OCI-LY1 (cell line): Measurements from ENCODE around the gene HEG1.

Experiments used
- H2AFZ ChIP-seq: fragments of 200-600 bp; sonication (generic), shearing (Covaris generic); 2 replicates; pipeline ENCODE4 v1.6.0; 2014; ENCODE audit warnings: antibody characterized with exemption, mild to moderate bottlenecking, low read length
- H3F3A ChIP-seq: fragments of 200-600 bp; sonication (generic), shearing (Covaris generic); 2 replicates; pipeline ENCODE4 v1.6.0; 2014; ENCODE audit warnings: mild to moderate bottlenecking, antibody characterized with exemption, low read length, moderate library complexity; ENCODE audit not compliant: insufficient read depth
- H3K27ac ChIP-seq: fragments of 200-600 bp; sonication (generic); 2 replicates; pipeline ENCODE4 v1.5.1; 2014; ENCODE audit warnings: low read length, mixed run types, mild to moderate bottlenecking, low read depth; ENCODE audit not compliant: poor library complexity, severe bottlenecking
- H3K27me3 ChIP-seq: fragments of 200-600 bp; sonication (generic); 2 replicates; pipeline ENCODE4 v1.6.0; 2014; ENCODE audit warnings: antibody characterized with exemption, mild to moderate bottlenecking, low read length, moderate library complexity; ENCODE audit not compliant: insufficient read depth
- H3K36me3 ChIP-seq: fragments of 200-600 bp; sonication (generic); 2 replicates; pipeline ENCODE4 v1.6.1; 2014; ENCODE audit warnings: mild to moderate bottlenecking, antibody characterized with exemption, low read length, moderate library complexity, mixed read lengths; ENCODE audit not compliant: insufficient read depth
- H3K4me1 ChIP-seq: fragments of 200-600 bp; sonication (generic); 2 replicates; pipeline ENCODE4 v1.5.1; 2014; ENCODE audit warnings: mild to moderate bottlenecking, low read length, moderate library complexity; ENCODE audit not compliant: insufficient read depth, severe bottlenecking
- H3K4me2 ChIP-seq: fragments of 200-600 bp; sonication (generic), shearing (Covaris generic); 2 replicates; pipeline ENCODE4 v1.6.1; 2014; ENCODE audit warnings: low read length
- H3K4me3 ChIP-seq: fragments of 200-600 bp; sonication (generic); 2 replicates; pipeline ENCODE4 v1.5.1; 2014; ENCODE audit warnings: low read length, low read depth, mild to moderate bottlenecking, mixed read lengths; ENCODE audit not compliant: poor library complexity, severe bottlenecking
- H3K79me2 ChIP-seq: fragments of 200-600 bp; shearing (Covaris generic); 2 replicates; pipeline ENCODE4 v1.6.1; 2016; ENCODE audit warnings: mixed run types, low read length, mixed read lengths; ENCODE audit not compliant: insufficient read depth
- H3K9ac ChIP-seq: fragments of 200-600 bp; sonication (generic), shearing (Covaris generic); 2 replicates; pipeline ENCODE4 v1.6.1; 2014; ENCODE audit warnings: mild to moderate bottlenecking, low read length, mixed read lengths
- H3K9me2 ChIP-seq: fragments of 200-600 bp; sonication (generic), shearing (Covaris generic); 2 replicates; pipeline ENCODE4 v1.6.1; 2014; ENCODE audit warnings: low read depth, mild to moderate bottlenecking, low read length, mixed read lengths
- H3K9me3 ChIP-seq: fragments of 200-600 bp; shearing (Covaris generic); 2 replicates; pipeline ENCODE4 v1.6.1; 2014; ENCODE audit warnings: low read length, mixed read lengths
- H4K20me1 ChIP-seq: fragments of 200-600 bp; sonication (generic), shearing (Covaris generic); 2 replicates; pipeline ENCODE4 v1.6.0; 2016; ENCODE audit warnings: mild to moderate bottlenecking, low read length; ENCODE audit not compliant: insufficient read depth
- CTCF ChIP-seq: fragments of 200-600 bp; sonication (generic), shearing (Covaris generic); IDR thresholded peaks from 2 replicates; pipeline ENCODE4 v1.5.1; 2017; ENCODE audit warnings: mild to moderate bottlenecking, antibody characterized with exemption, low read length, moderate library complexity, mixed read lengths
- EZH2 ChIP-seq: fragments of 200-600 bp; sonication (generic), shearing (Covaris generic); IDR thresholded peaks from 2 replicates; pipeline ENCODE4 v1.8.0; 2017; ENCODE audit warnings: borderline replicate concordance, mixed run types, mild to moderate bottlenecking, antibody characterized with exemption, low read length, moderate library complexity, mixed read lengths

Gene HEG1

GRCh38 chr3:124923833-124924232 lies 132.0 kb downstream of the HEG1 start:
- Histone ChIP-seq H3K27me3 (no peaks in the 10 kb centered on the region), H3K9me2 (no peaks in the 10 kb centered on the region), H3K27ac (no peak overlapping the region), H3F3A (no peaks in the 10 kb centered on the region), H3K4me3 (no peak overlapping the region), H3K9me3 (no peaks in the 10 kb centered on the region), H3K4me1 (no peaks in the 10 kb centered on the region), H3K79me2 (no peaks in the 10 kb centered on the region), H2AFZ (no peak overlapping the region), H3K9ac (no peak overlapping the region), H4K20me1 (no peaks in the 10 kb centered on the region), H3K4me2 (no peak overlapping the region), H3K36me3 (no peaks in the 10 kb centered on the region)
- no peak for TF ChIP-seq EZH2
- TF ChIP-seq CTCF = no peak

- Histone ChIP-seq H3F3A (no peaks in the 10 kb centered on the region), H3K27me3 (no peaks in the 10 kb centered on the region; the same call in 1 of the 2 replicates), H2AFZ (no peak overlapping the region), H4K20me1 (no peaks in the 10 kb centered on the region), H3K9ac (no peak overlapping the region), H3K79me2 (no peaks in the 10 kb centered on the region), H3K9me2 (no peaks in the 10 kb centered on the region), H3K4me2 (no peak overlapping the region), H3K27ac (no peak overlapping the region), H3K4me3 (no peak overlapping the region), H3K4me1 (no peaks in the 10 kb centered on the region), H3K9me3 (no peaks in the 10 kb centered on the region), H3K36me3 (no peaks in the 10 kb centered on the region)
- no peak for TF ChIP-seq CTCF
- TF ChIP-seq EZH2 = no peak
These were observed 135.1 kb downstream of the HEG1 start for GRCh38 chr3:124920718-124921117.

DNA sequence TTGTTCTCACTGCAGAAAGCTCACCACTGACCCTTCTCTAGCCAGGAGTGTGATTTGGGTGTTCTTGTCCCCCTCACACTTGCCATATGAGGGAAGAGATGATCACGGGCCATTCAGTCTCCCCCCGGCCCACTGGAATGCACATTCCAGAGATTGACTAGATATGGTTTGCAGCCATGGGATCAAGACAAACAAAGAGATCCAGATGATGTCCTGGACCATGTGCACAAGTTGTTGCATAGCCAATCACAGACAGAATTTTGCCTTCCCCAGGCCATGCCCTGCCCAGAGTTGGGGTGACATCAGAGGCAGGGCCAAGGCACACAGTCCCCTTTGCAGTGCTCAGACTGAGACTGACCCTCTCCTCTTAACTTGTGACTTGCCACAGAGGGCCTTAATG lies 136.0 kb downstream of the HEG1 start:
- H2AFZ ChIP-seq = no peak overlapping the region
- no peak for TF ChIP-seq CTCF
- no peak for TF ChIP-seq EZH2
- H3K4me1 ChIP-seq = no peaks in the 10 kb centered on the region

More for the DNA sequence above, 136.0 kb downstream of the HEG1 start:
- H3K9me3 ChIP-seq = no peaks in the 10 kb centered on the region
- H3K9me2 ChIP-seq = no peaks in the 10 kb centered on the region
- no peaks in the 10 kb centered on the region for H3K36me3 ChIP-seq
- no peak overlapping the region for H3K27ac ChIP-seq
- H3K27me3 ChIP-seq = no peaks in the 10 kb centered on the region; the same call in 1 of the 2 replicates
- no peaks in the 10 kb centered on the region for H3F3A ChIP-seq
- no peak overlapping the region for H3K4me2 ChIP-seq
- no peak overlapping the region for H3K9ac ChIP-seq
- no peaks in the 10 kb centered on the region for H3K79me2 ChIP-seq
- H3K4me3 ChIP-seq = no peak overlapping the region
- no peaks in the 10 kb centered on the region for H4K20me1 ChIP-seq
